OCI-LY3 (cell line): ENCODE measurements around the gene DOHH.

Experiments used
- H2AFZ ChIP-seq: fragments of 200-600, 300-600 bp; shearing (Covaris generic); 2 replicates; pipeline ENCODE4 v1.6.0; 2014; ENCODE audit warnings: antibody characterized with exemption, low read depth, low read length
- H3K27ac ChIP-seq: fragments of 200-600, 300-600 bp; sonication (generic); 2 replicates; pipeline ENCODE4 v1.5.1; 2014; ENCODE audit warnings: mild to moderate bottlenecking, low read length, moderate library complexity, mixed read lengths
- H3K27me3 ChIP-seq: fragments of 200-600, 300-600 bp; sonication (generic); 2 replicates; pipeline ENCODE4 v1.6.1; 2014; ENCODE audit warnings: low read depth, low read length, mixed read lengths
- H3K36me3 ChIP-seq: fragments of 200-600, 300-600 bp; sonication (generic); replicated peaks from 2 replicates; pipeline ENCODE3; 2014; ENCODE audit warnings: low read depth, low read length, mixed read lengths
- H3K4me1 ChIP-seq: fragments of 300-600, 200-600 bp; sonication (generic); 2 replicates; pipeline ENCODE4 v1.6.1; 2014; ENCODE audit warnings: low read length, mixed read lengths
- H3K4me2 ChIP-seq: fragments of 200-600, 300-600 bp; sonication (generic); 2 replicates; pipeline ENCODE4 v1.6.1; 2014; ENCODE audit warnings: low read length, mixed read lengths
- H3K4me3 ChIP-seq: fragments of 300-600, 200-600 bp; sonication (generic); 2 replicates; pipeline ENCODE4 v1.5.1; 2014; ENCODE audit warnings: antibody characterized with exemption, mild to moderate bottlenecking, low read length, moderate library complexity
- H3K79me2 ChIP-seq: fragments of 300-600, 200-600 bp; shearing (Covaris generic); 2 replicates; pipeline ENCODE4 v1.6.1; 2014; ENCODE audit warnings: mild to moderate bottlenecking, low read length, mixed read lengths
- H3K9ac ChIP-seq: fragments of 300-600, 200-600 bp; shearing (Covaris generic); 2 replicates; pipeline ENCODE4 v1.6.0; 2014; ENCODE audit warnings: mild to moderate bottlenecking, low read length, moderate library complexity
- H3K9me3 ChIP-seq: fragments of 200-600, 300-600 bp; shearing (Covaris generic); 2 replicates; pipeline ENCODE4 v1.6.1; 2014; ENCODE audit warnings: low read length, mixed read lengths; ENCODE audit not compliant: insufficient read depth
- H4K20me1 ChIP-seq: fragments of 200-600, 300-600 bp; sonication (generic); 2 replicates; pipeline ENCODE4 v1.6.1; 2016; ENCODE audit warnings: low read length, mixed read lengths; ENCODE audit not compliant: insufficient read depth
- CTCF ChIP-seq: fragments of 200-600, 300-600 bp; sonication (generic); IDR thresholded peaks from 2 replicates; pipeline ENCODE4 v1.5.1; 2014; ENCODE audit warnings: antibody characterized with exemption, low read length, low read depth
- EZH2phosphoT487 ChIP-seq: fragments of 200-600 bp; shearing (Covaris generic); IDR thresholded peaks from 2 replicates; pipeline ENCODE4 v1.6.1; 2018; ENCODE audit warnings: antibody characterized with exemption, mixed run types, low read depth

Gene DOHH

DNA sequence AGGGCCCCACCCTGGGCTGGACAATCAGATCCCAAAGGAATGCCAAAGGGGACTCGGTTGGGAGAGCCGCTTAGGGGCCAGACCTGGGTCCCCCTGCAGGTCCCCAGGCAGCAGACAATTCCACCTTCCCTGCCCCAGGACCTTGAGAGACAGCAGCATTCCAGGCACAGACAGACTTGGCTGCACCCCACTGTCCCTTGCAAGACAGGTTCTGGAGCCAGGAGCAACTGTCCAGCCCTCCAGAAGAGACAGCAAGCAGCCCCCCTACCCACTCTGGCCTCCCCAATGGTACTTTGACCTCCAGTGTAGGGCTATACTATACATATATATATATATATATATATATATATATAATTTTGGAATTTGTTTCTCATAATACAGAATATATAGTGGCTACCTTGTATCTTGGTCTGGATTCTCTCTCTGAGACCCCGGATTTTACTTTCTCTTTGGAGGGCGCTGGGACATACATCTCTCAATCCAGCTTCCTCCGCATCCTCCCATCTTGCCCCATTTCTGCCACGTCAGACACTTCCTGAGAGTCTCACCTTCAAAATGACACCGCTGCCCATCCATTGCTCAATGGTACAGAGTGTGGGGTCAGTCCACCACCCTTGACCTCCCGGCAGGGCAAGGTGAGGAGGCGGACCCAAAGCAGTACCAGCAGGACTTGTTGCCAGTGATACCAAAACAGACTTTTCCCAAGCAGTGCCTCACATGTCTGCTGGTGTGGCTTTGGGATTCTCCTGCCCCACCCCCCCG lies 32.9 kb downstream of the DOHH start:
- no peaks in the 10 kb centered on the region for H3K9me3 ChIP-seq
- H3K9ac ChIP-seq = no peak overlapping the region
- TF ChIP-seq EZH2phosphoT487 = no peak
- no peak for TF ChIP-seq CTCF
- no peaks in the 10 kb centered on the region for H3K4me1 ChIP-seq
- no peak overlapping the region for H3K4me3 ChIP-seq
- H3K27ac ChIP-seq = no peak overlapping the region
- no peaks in the 10 kb centered on the region for H3K27me3 ChIP-seq
- peaks cover 6% of the 10 kb centered on the region for H3K36me3 ChIP-seq
- H3K79me2 ChIP-seq = no peaks in the 10 kb centered on the region
- H3K4me2 ChIP-seq = no peak overlapping the region
- H4K20me1 ChIP-seq = no peaks in the 10 kb centered on the region
- no peak overlapping the region for H2AFZ ChIP-seq

GRCh38 chr19:3466635-3467034 lies 33.8 kb downstream of the DOHH start:
- Histone ChIP-seq H4K20me1 (no peaks in the 10 kb centered on the region), H2AFZ (no peak overlapping the region), H3K4me1 (no peaks in the 10 kb centered on the region), H3K27ac (no peak overlapping the region), H3K4me3 (no peak overlapping the region), H3K9me3 (no peaks in the 10 kb centered on the region), H3K9ac (no peak overlapping the region), H3K79me2 (no peaks in the 10 kb centered on the region), H3K4me2 (no peak overlapping the region), H3K36me3 (peaks cover 6% of the 10 kb centered on the region), H3K27me3 (no peaks in the 10 kb centered on the region)
- no peak for TF ChIP-seq CTCF
- no peak for TF ChIP-seq EZH2phosphoT487

- Histone ChIP-seq H3K27ac (no peak overlapping the region), H3K79me2 (no peaks in the 10 kb centered on the region), H3K4me1 (no peaks in the 10 kb centered on the region), H3K4me3 (no peak overlapping the region), H2AFZ (no peak overlapping the region), H3K36me3 (peaks cover 6% of the 10 kb centered on the region), H4K20me1 (no peaks in the 10 kb centered on the region), H3K4me2 (no peak overlapping the region), H3K9ac (no peak overlapping the region), H3K9me3 (no peaks in the 10 kb centered on the region), H3K27me3 (no peaks in the 10 kb centered on the region)
- TF ChIP-seq EZH2phosphoT487 = no peak
- no peak for TF ChIP-seq CTCF
These were observed 34.9 kb downstream of the DOHH start for GRCh38 chr19:3465552-3465951.

- no peak overlapping the region for H3K4me3 ChIP-seq
- H3K27ac ChIP-seq = no peak overlapping the region
- H3K4me2 ChIP-seq = no peak overlapping the region
- H3K36me3 ChIP-seq = peaks cover 12% of the 10 kb centered on the region
- no peak overlapping the region for H3K9ac ChIP-seq
- H3K27me3 ChIP-seq = no peaks in the 10 kb centered on the region
- H3K9me3 ChIP-seq = no peaks in the 10 kb centered on the region
- TF ChIP-seq EZH2phosphoT487 (no peak), CTCF (no peak)
- H3K79me2 ChIP-seq = no peaks in the 10 kb centered on the region
- H4K20me1 ChIP-seq = 0 out of 2 replicates have a peak, but pooled peaks cover 3% of the 10 kb centered on the region
- H2AFZ ChIP-seq = no peak overlapping the region
- no peaks in the 10 kb centered on the region for H3K4me1 ChIP-seq
These were observed 35.8 kb downstream of the DOHH start for GRCh38 chr19:3464587-3465235.
